Caki2 (cell line): ENCODE measurements around the gene SLC44A3. TPM values are rescaled to one million over a fixed set of nuclear protein-coding genes. Genes with fewer than 3 reads are reported as not detected.
"Not testable (repeated sequence)": the region's sequence is repeated elsewhere in the genome, so short reads cannot be mapped to it uniquely, and the experiment has no call there.

Source experiments
- DNase-seq: peaks from one replicate; pipeline ENCODE4 v3.0.0-alpha.2; 2015; ENCODE audit warnings: low read depth
- in situ Hi-C: cut with HindIII; loops from 2 replicates; pipeline ENCODE4 v1.10.0; 2016; ENCODE audit warnings: low sequenced_read_pairs, low pct_unique_long_range_greater_than_20kb, mixed read lengths
- total RNA-seq: library from RNA; depleted of rRNA; stranded (reverse); fragments of >200 nt; shearing (Covaris generic); gene quantifications from 2 replicates; pipeline ENCODE4 v1.2.3, GENCODE V29; 2014; ENCODE audit warnings: low replicate concordance; rRNA removed

SLC44A3 gene
- total RNA-seq, 1 experiment from 2014 or later = 4.4 TPM

DNA sequence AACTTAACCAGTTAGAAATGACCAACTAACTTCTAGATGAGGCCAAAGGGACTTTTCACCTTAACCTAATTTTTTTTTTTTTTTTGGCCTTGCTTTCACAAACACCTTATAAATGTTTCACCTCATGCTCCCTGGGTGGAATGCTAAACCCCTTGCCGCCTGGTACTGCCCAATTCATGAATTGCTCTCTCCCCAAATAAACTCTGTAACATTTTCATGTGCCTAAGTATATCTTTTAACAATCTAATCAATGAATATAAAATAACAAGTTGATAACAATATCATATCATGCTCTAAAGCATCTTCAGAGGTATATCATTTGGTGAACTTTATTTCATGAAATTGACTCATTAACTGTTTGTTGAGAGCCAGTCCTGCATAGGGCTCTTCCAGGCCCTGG is 117.7 kb downstream of the SLC44A3 start:
- in situ Hi-C loops = no loop called here
- DNase-seq = no peak

DNA sequence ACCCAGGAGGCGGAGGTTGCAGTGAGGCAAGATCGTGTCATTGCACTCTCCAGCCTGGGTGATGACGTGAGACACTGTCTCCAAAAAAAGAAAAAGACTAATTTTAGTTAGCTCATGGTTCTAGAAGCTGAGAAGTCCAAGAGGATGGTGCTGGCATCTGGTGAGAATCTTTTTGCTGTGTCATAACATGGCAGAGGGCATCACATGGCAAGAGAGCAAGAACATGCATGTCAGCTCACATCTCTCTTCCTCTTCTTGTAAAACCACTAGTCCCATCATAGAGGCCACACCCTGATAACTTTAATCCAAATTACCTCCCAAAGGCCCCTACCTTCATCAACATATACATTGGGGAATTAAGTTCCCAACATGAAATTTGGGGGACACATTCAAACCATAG is 120.6 kb downstream of the SLC44A3 start:
- in situ Hi-C loops = no loop called here

DNA sequence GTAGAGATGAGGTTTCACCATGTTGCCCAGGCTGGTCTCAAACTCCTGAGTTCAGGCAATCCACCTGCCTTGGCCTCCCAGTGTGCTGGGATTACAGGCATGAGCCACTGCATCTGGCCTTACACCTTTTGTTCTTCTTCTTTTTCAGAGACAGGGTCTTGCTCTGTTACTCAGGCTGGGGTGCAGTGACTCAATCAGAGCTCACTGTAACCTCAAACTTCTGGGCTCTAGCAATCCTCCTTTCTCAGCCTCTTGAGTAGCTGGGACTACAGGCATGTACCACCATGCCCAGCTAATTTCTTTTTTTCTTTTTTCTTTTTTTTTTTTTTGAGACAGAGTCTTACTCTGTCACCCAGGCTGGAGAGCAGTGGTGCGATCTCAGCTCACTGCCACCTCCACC is 121.3 kb downstream of the SLC44A3 start:
- in situ Hi-C loops = not testable (repeated sequence)
- DNase-seq = peak; percentile 19

More for the DNA sequence above, 120.6 kb downstream of the SLC44A3 start:
- no peak for DNase-seq

DNA sequence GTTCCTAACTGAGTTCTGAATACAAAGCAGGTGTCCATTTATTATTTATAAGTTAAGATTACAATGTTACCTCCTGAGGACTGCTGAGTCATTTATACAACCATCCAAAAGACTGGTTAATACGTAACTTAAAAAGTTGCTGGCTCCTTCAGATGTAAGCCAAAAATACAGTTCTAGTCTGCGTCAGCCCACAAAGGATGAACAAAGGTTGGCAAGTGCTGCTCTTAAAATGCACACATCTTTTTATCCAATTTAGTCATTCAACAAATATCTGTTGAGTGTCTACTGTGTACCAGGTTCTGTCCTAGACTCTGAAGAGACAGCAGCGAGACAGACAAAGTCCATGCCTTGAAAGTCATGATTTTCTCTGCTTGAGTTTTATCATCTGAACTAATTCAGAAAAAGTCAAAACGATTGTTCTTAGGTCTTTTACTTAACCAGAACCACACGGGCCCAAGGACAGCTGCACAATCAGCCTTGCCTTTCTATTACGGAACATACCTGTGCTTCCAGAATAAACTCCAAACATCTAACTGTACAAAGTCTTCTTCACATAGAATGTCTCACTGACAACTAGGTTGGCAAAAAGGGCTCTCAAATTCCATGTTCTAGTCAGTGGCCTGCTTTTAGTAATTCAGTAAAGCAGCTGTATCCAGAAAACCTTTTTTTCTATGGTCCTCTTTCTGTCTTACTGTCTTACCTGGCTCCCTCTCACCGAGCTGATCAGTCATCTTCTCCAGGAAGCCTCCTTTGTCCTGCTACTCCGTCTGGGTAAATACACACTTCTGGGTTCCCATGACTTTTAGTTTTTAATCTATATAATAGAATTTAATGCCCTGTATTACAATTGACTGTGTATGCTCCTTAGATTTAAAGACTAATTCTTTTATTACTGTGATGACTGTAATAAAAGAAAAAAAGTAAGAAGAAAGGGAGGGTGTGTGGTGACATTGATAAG is 122.3 kb downstream of the SLC44A3 start:
- in situ Hi-C loops = no loop called here
- peak; percentile 75 for DNase-seq

Other genes with a start within 250 kb of the SLC44A3 start
- gene CNN3, start 106.8 kb downstream of the SLC44A3 start, total RNA-seq = 95.0 and 106 TPM in 2 replicates